ENCODE results near the gene RBBP4. TPM values are rescaled to one million over a fixed set of nuclear protein-coding genes. Genes with fewer than 3 reads are reported as not detected.

The RBBP4 gene
- total and polyA plus RNA-seq, 2 of the 13 experiments (the other 11 are each of a cell fraction or from before 2014, with no cell fraction given): 64.4 to 166 TPM

- no peak overlapping the region for H3K4me3 ChIP-seq (replicated peaks in 1 of 3; ENCODE audit: insufficient read depth in 1 of 3, low read depth in 2 of 3, low read length in 3 of 3)
- no peak overlapping the region for H3K27ac ChIP-seq (ENCODE audit: extremely low read length, insufficient read depth, low read length)
- no peaks in the 10 kb centered on the region for H3K9me3 ChIP-seq (ENCODE audit: low read length)
- in situ Hi-C loops (cut with HindIII; ENCODE audit: extremely low pct_ligation_motif_present, low pct_unique_long_range_greater_than_20kb): no loop called here
- no peaks in the 10 kb centered on the region; the same call in 1 of the 2 replicates for H4K20me1 ChIP-seq (ENCODE audit: insufficient read depth, low read length)
- no peaks in the 10 kb centered on the region for H3K27me3 ChIP-seq (ENCODE audit: control insufficient read depth in 1 of 2, insufficient read depth in 2 of 2, low read length in 2 of 2)
- peaks cover 3 to 58% of the 10 kb centered on the region in 2 experiments for H3K36me3 ChIP-seq (replicated peaks in 1 of 2; ENCODE audit: control insufficient read depth in 1 of 2, insufficient read depth in 2 of 2, low read length in 2 of 2)
- TF ChIP-seq ARID2 (CRISPR knock-in tag; IDR thresholded peaks at IDR 0.05; ENCODE audit: borderline replicate concordance): no peak
- peak in 1 of 2 experiments; percentile 14; a peak in 1 of 4 replicates for TF ChIP-seq MAFK (conservative IDR thresholded peaks at IDR 0.05 in 1 of 2, IDR thresholded peaks at IDR 0.05 in 1 of 2; ENCODE audit: low read length in 2 of 2)
- no peak for FAIRE-seq
- H3K9ac ChIP-seq (ENCODE audit: insufficient read depth, low read depth, low read length): no peak overlapping the region
- BruUV-seq (replicated peaks): no TSS peak
- H3K79me2 ChIP-seq (ENCODE audit: insufficient read depth, low read length): no peaks in the 10 kb centered on the region
- ChIA-PET CTCF (ENCODE audit: low intra/inter-chr PET ratio, low total read pairs) (no interaction called here), POLR2A (interaction anchor here (2.2 kb wide), 1 partner anchor 11 kb away, joined by 8 read pairs; no protein-coding TSS in a partner anchor)
- DNase-seq (ENCODE audit: low spot score): no peak
- ATAC-seq: no peak
- H3K4me1 ChIP-seq (ENCODE audit: insufficient read depth, low read length): no peaks in the 10 kb centered on the region
- H3K4me2 ChIP-seq (ENCODE audit: low read depth, low read length): no peak overlapping the region
- 99% methylated on average over 3 of the region's 3 CpGs for WGBS (ENCODE audit: low lambda C conversion rate)
- intact Hi-C loops (cut with micrococcal nuclease; ENCODE audit: unreplicated experiment): no loop called here
- no peak overlapping the region for H2AFZ ChIP-seq (ENCODE audit: low read length)
These were observed 32.4 kb downstream of the RBBP4 start for GRCh38 chr1:32683397-32683796.

- 97% methylated on average over 2 of the region's 2 CpGs for WGBS (ENCODE audit: low lambda C conversion rate)
- Histone ChIP-seq H3K9ac (ENCODE audit: insufficient read depth, low read depth, low read length) (no peak overlapping the region), H3K9me3 (ENCODE audit: low read length) (no peaks in the 10 kb centered on the region), H3K4me3 (replicated peaks in 1 of 3; ENCODE audit: insufficient read depth in 1 of 3, low read depth in 2 of 3, low read length in 3 of 3) (no peak overlapping the region), H3K4me1 (ENCODE audit: insufficient read depth, low read length) (no peaks in the 10 kb centered on the region), H3K36me3 (replicated peaks in 1 of 2; ENCODE audit: control insufficient read depth in 1 of 2, insufficient read depth in 2 of 2, low read length in 2 of 2) (peaks cover 3 to 51% of the 10 kb centered on the region in 2 experiments), H4K20me1 (ENCODE audit: insufficient read depth, low read length) (no peaks in the 10 kb centered on the region; the same call in 1 of the 2 replicates), H3K4me2 (ENCODE audit: low read depth, low read length) (no peak overlapping the region), H3K27ac (ENCODE audit: extremely low read length, insufficient read depth, low read length) (no peak overlapping the region), H3K27me3 (ENCODE audit: control insufficient read depth in 1 of 2, insufficient read depth in 2 of 2, low read length in 2 of 2) (no peaks in the 10 kb centered on the region), H3K79me2 (ENCODE audit: insufficient read depth, low read length) (no peaks in the 10 kb centered on the region), H2AFZ (ENCODE audit: low read length) (no peak overlapping the region)
- POLR2A ChIA-PET: interaction anchor here (2.2 kb wide), 1 partner anchor 11 kb away, joined by 8 read pairs; no protein-coding TSS in a partner anchor
- no peak for DNase-seq (ENCODE audit: low spot score)
- FAIRE-seq: no peak
- ATAC-seq: no peak
- no TSS peak for BruUV-seq (replicated peaks)
- intact Hi-C loops (cut with micrococcal nuclease; ENCODE audit: unreplicated experiment) (no loop called here), in situ Hi-C loops (cut with HindIII; ENCODE audit: extremely low pct_ligation_motif_present, low pct_unique_long_range_greater_than_20kb) (no loop called here)
- CTCF ChIA-PET (ENCODE audit: low intra/inter-chr PET ratio, low total read pairs): no interaction called here
- TF ChIP-seq NFKB2 (CRISPR knock-in tag; IDR thresholded peaks at IDR 0.05; ENCODE audit: borderline replicate concordance): no peak
- no peak for TF ChIP-seq KIAA2018 (CRISPR knock-in tag; IDR thresholded peaks at IDR 0.05; ENCODE audit: borderline replicate concordance)
- no peak for TF ChIP-seq STAG1 (CRISPR knock-in tag; IDR thresholded peaks at IDR 0.05)
- TF ChIP-seq RBM22 (optimal IDR thresholded peaks at IDR 0.05; ENCODE audit: low read length): peak; percentile 22
- no peak for TF ChIP-seq ZNF335 (CRISPR knock-in tag; IDR thresholded peaks at IDR 0.05)
- no peak for TF ChIP-seq ZNF225 (CRISPR knock-in tag; IDR thresholded peaks at IDR 0.05)
These were observed 33.3 kb downstream of the RBBP4 start for GRCh38 chr1:32684167-32684811.
